ENCODE measurements around the gene SHOC2. TPM values are rescaled to one million over a fixed set of nuclear protein-coding genes. Genes with fewer than 3 reads are reported as not detected.

Gene SHOC2
- total RNA-seq, 4 donors from 2014 or later, result 57.3 to 125 (median 73.4) TPM

DNA sequence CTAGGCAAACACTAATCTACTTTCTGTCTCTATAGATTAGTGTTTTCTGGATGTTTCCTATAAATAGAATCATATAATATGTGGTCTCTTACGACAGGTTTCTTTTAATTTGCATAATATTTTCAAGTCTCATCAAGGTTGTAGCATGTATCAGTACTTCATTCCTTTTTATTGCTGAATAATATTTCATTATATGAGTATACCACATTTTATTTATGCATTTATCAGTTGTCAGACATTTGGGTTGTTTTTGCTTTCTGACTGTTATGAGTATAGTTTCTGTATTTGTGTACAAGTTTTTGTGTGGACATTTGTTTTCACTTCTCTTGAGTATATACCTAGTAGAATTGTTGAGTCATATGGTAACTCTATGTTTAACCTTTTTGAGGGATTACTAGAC lies 48.2 kb downstream of the SHOC2 start:
- Histone ChIP-seq H3K4me1 (peaks cover 0 to 31% (median 8%) of the 10 kb centered on the region in 4 donors), H3K27me3 (no peaks in the 10 kb centered on the region), H3K9me3 (no peaks in the 10 kb centered on the region), H3K4me3 (no peak overlapping the region), H3K27ac (no peak overlapping the region), H3K36me3 (no peaks in the 10 kb centered on the region)
- 0% methylated on average over 1 of the region's 1 CpG for WGBS, 2 donors (ENCODE audit: low coverage in 1 of 2)
- intact Hi-C loops (cut with DNase I; ENCODE audit: low total_unique reads), result no loop called here
- in situ Hi-C loops (cut with MboI; ENCODE audit: low pct_ligation_motif_present in 1 of 4, low pct_unique_long_range_greater_than_20kb in 1 of 4, low sequenced_read_pairs in 3 of 4), result no loop called here
- DNase-seq, result no peak
- no peak for TF ChIP-seq POLR2AphosphoS5 (IDR thresholded peaks at IDR 0.05)
- TF ChIP-seq, protein P1, sequence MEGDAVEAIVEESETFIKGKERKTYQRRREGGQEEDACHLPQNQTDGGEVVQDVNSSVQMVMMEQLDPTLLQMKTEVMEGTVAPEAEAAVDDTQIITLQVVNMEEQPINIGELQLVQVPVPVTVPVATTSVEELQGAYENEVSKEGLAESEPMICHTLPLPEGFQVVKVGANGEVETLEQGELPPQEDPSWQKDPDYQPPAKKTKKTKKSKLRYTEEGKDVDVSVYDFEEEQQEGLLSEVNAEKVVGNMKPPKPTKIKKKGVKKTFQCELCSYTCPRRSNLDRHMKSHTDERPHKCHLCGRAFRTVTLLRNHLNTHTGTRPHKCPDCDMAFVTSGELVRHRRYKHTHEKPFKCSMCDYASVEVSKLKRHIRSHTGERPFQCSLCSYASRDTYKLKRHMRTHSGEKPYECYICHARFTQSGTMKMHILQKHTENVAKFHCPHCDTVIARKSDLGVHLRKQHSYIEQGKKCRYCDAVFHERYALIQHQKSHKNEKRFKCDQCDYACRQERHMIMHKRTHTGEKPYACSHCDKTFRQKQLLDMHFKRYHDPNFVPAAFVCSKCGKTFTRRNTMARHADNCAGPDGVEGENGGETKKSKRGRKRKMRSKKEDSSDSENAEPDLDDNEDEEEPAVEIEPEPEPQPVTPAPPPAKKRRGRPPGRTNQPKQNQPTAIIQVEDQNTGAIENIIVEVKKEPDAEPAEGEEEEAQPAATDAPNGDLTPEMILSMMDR (IDR thresholded peaks at IDR 0.05), result no peak
- no peak for TF ChIP-seq POLR2A (IDR thresholded peaks at IDR 0.05)
- no peak for TF ChIP-seq EP300 (IDR thresholded peaks at IDR 0.05; ENCODE audit: low read depth)

DNA sequence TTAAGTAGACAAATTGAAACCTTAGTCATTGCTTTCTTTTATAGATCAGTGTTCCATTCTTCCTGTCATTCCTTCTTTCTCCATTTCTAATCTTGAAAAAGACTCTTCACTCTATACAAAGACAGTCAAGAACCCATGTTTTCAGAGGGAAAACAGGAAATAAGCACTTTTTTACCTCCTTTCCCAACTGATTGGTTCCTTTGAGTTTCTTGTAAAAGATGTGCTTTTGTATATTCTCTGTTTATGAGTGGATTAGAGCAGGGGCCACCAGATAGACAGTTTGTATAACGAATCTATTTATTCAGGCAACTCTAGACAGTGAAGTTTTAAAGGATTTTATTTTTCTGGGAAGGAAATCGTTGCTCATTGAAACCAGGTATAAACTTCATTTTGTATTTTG lies 49.8 kb downstream of the SHOC2 start:
- DNase-seq, result no peak
- TF ChIP-seq POLR2A (IDR thresholded peaks at IDR 0.05) (no peak), EP300 (IDR thresholded peaks at IDR 0.05; ENCODE audit: low read depth) (no peak), POLR2AphosphoS5 (IDR thresholded peaks at IDR 0.05) (no peak)
- TF ChIP-seq, protein P1 (IDR thresholded peaks at IDR 0.05), result no peak
- no peaks in the 10 kb centered on the region for H3K36me3 ChIP-seq
- in situ Hi-C loops (cut with MboI; ENCODE audit: low pct_ligation_motif_present in 1 of 4, low pct_unique_long_range_greater_than_20kb in 1 of 4, low sequenced_read_pairs in 3 of 4) (no loop called here), intact Hi-C loops (cut with DNase I; ENCODE audit: low total_unique reads) (no loop called here)
- H3K27me3 ChIP-seq, result no peaks in the 10 kb centered on the region
- no peak overlapping the region for H3K27ac ChIP-seq
- H3K9me3 ChIP-seq, result no peaks in the 10 kb centered on the region
- H3K4me1 ChIP-seq, result peaks cover 0 to 31% (median 9%) of the 10 kb centered on the region in 4 donors
- H3K4me3 ChIP-seq, result no peak overlapping the region
- WGBS, 2 donors (ENCODE audit: low coverage in 1 of 2), result 89 to 90% methylated on average over 1 to 2 of the region's 2 CpGs

DNA sequence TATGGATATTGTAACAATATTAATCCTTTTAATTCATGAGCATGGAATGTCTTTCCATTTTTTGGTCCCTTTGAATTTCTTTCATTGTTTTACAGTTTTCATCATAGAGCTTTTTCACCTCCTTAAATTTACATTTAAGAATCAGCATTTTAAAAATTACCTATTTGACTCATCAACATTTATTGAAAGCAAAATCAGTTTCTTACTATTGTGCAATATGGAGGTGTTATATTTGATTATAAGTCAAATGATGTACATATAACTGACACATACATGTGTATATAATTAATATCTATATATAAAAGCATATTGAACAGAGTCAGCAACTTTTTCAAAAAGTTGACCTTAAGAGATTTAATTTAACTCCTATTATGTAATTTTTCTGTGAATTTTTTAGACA lies 52.2 kb downstream of the SHOC2 start:
- DNase-seq, result no peak
- Histone ChIP-seq H3K9me3 (no peaks in the 10 kb centered on the region), H3K4me3 (no peak overlapping the region), H3K36me3 (no peaks in the 10 kb centered on the region), H3K4me1 (peaks cover 0 to 21% (median 9%) of the 10 kb centered on the region in 4 donors), H3K27me3 (no peaks in the 10 kb centered on the region), H3K27ac (no peak overlapping the region)
- in situ Hi-C loops (cut with MboI; ENCODE audit: low pct_ligation_motif_present in 1 of 4, low pct_unique_long_range_greater_than_20kb in 1 of 4, low sequenced_read_pairs in 3 of 4), result no loop called here
- intact Hi-C loops (cut with DNase I; ENCODE audit: low total_unique reads), result no loop called here
- TF ChIP-seq POLR2A (IDR thresholded peaks at IDR 0.05) (no peak), POLR2AphosphoS5 (IDR thresholded peaks at IDR 0.05) (no peak), EP300 (IDR thresholded peaks at IDR 0.05; ENCODE audit: low read depth) (no peak)
- TF ChIP-seq, protein P1 (IDR thresholded peaks at IDR 0.05), result no peak

DNA sequence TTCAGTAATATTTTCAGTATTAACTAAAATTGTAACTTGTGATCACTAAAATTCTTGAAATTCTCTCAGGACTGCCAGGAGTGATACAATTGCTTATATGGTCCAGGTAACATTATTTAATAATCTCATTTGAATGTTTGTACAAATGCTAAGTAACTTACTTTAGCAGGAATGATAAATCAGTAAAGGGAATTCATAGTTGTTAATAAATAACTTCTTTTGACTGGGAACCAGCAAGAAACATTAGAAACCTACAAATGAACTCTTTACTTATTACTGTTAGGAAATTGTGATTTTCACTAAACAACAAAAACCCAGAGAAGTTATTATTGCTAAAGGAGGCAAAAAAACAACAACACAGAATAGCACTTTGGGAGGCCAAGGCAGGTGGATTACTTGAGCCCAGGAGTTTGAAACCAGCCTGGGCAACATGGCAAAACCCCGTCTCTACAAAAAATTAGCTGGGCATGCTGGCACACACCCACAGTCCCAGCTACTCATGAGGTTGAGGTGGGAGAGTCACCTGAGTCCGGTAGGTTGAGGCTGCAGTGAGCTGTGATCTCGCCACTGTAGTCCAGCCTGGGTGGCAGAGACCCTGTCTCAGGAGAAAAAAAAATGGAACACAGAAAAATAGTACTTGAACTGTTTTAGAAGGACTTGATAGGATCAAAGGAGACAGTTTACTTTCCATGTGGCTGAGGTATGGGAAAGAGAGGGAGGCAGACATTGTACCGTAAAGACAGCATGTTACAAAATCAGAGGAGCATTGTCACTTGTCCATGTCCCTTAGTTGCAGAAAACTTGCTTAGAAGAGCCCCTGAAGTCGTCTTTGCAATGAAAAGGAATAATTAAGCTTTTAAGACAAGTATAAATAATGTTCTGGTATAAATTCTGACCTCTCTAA lies 53.1 kb downstream of the SHOC2 start:
- H3K4me3 ChIP-seq, result no peak overlapping the region
- TF ChIP-seq EP300 (IDR thresholded peaks at IDR 0.05; ENCODE audit: low read depth) (no peak), POLR2AphosphoS5 (IDR thresholded peaks at IDR 0.05) (no peak), POLR2A (IDR thresholded peaks at IDR 0.05) (no peak)
- TF ChIP-seq, protein P1 (IDR thresholded peaks at IDR 0.05), result no peak
- H3K36me3 ChIP-seq, result no peaks in the 10 kb centered on the region
- 82% methylated on average over 4 to 5 of the region's 5 CpGs for WGBS, 2 donors (ENCODE audit: low coverage in 1 of 2)
- H3K27me3 ChIP-seq, result no peaks in the 10 kb centered on the region
- intact Hi-C loops (cut with DNase I; ENCODE audit: low total_unique reads) (no loop called here), in situ Hi-C loops (cut with MboI; ENCODE audit: low pct_ligation_motif_present in 1 of 4, low pct_unique_long_range_greater_than_20kb in 1 of 4, low sequenced_read_pairs in 3 of 4) (no loop called here)
- no peaks in the 10 kb centered on the region for H3K9me3 ChIP-seq
- DNase-seq, result no peak
- peaks cover 2 to 21% (median 10%) of the 10 kb centered on the region in 4 donors for H3K4me1 ChIP-seq
- no peak overlapping the region for H3K27ac ChIP-seq

Measured in transverse colon (tissue), 4 donors.